Activated T-helper 9 cell treated with anti-CD3 and anti-CD28 coated beads, Interleukin-2, amount 50 U/mL, for 16 hours (primary cell): Measurements from ENCODE around the gene ZDHHC23.

ENCODE experiments used
- DNase-seq: peaks from one replicate; pipeline ENCODE4 v3.0.0-alpha.2; 2020; ENCODE audit warnings: low read depth

ZDHHC23 gene

GRCh38 chr3:114005481-114005880 lies 57.7 kb downstream of the ZDHHC23 start:
- DNase-seq = no peak

- no peak for DNase-seq
These were observed 63.4 kb downstream of the ZDHHC23 start for GRCh38 chr3:114011059-114011797.
